ENCODE results near the gene FH. TPM values are rescaled to one million over a fixed set of nuclear protein-coding genes. Genes with fewer than 3 reads are reported as not detected.

Gene FH
- total and polyA plus RNA-seq, 2 of the 13 experiments (the other 11 are each of a cell fraction or from before 2014, with no cell fraction given): 39.2 to 152 TPM

GRCh38 chr1:241557031-241557430 lies 37.5 kb upstream of the FH start:
- no peak for ATAC-seq
- no peak for FAIRE-seq
- POLR2A ChIA-PET: no interaction called here

More at GRCh38 chr1:241557031-241557430, 37.5 kb upstream of the FH start:
- TF ChIP-seq ZNF460 (CRISPR knock-in tag; IDR thresholded peaks at IDR 0.05; ENCODE audit: borderline replicate concordance) (no peak), MIER2 (CRISPR knock-in tag; IDR thresholded peaks at IDR 0.05) (no peak), ZBTB1 (CRISPR knock-in tag; IDR thresholded peaks at IDR 0.05; ENCODE audit: borderline replicate concordance) (no peak), TCF7L2 (IDR thresholded peaks at IDR 0.05; ENCODE audit: low read depth, low read length) (no peak), ZNF207 (IDR thresholded peaks at IDR 0.05; ENCODE audit: borderline replicate concordance) (no peak), MEIS2 (CRISPR knock-in tag; IDR thresholded peaks at IDR 0.05) (no peak), MXI1 (IDR thresholded peaks at IDR 0.05; ENCODE audit: borderline replicate concordance, low read depth, low read length) (no peak), SOX5 (CRISPR knock-in tag; IDR thresholded peaks at IDR 0.05; ENCODE audit: borderline replicate concordance) (no peak), ZNF543 (CRISPR knock-in tag; IDR thresholded peaks at IDR 0.05) (no peak), ZC3H13 (CRISPR knock-in tag; IDR thresholded peaks at IDR 0.05) (no peak), PRDM10 (CRISPR knock-in tag; IDR thresholded peaks at IDR 0.05; ENCODE audit: low read depth) (no peak), NR2F6 (IDR thresholded peaks at IDR 0.05) (no peak), NR2F6 (CRISPR knock-in tag; IDR thresholded peaks at IDR 0.05) (no peak), KDM2A (CRISPR knock-in tag; IDR thresholded peaks at IDR 0.05; ENCODE audit: borderline replicate concordance, low read depth) (no peak), MAX (IDR thresholded peaks at IDR 0.05) (no peak), ZNF121 (CRISPR knock-in tag; IDR thresholded peaks at IDR 0.05) (no peak), POGK (CRISPR knock-in tag; conservative IDR thresholded peaks at IDR 0.05) (no peak), MTF2 (CRISPR knock-in tag; IDR thresholded peaks at IDR 0.05; ENCODE audit: borderline replicate concordance) (no peak), TARDBP (CRISPR knock-in tag; IDR thresholded peaks at IDR 0.05) (no peak), ZNF747 (CRISPR knock-in tag; IDR thresholded peaks at IDR 0.05; ENCODE audit: borderline replicate concordance) (no peak), SAP130 (CRISPR knock-in tag; IDR thresholded peaks at IDR 0.05; ENCODE audit: low read depth) (no peak)
- H3K27ac ChIP-seq (ENCODE audit: extremely low read length, insufficient read depth, low read length): no peak overlapping the region
- no peak overlapping the region for H3K4me2 ChIP-seq (ENCODE audit: low read depth, low read length)
- no peaks in the 10 kb centered on the region for H4K20me1 ChIP-seq (ENCODE audit: insufficient read depth, low read length)
- no peaks in the 10 kb centered on the region for H3K36me3 ChIP-seq (replicated peaks in 1 of 2; ENCODE audit: control insufficient read depth in 1 of 2, insufficient read depth in 2 of 2, low read length in 2 of 2)
- DNase-seq (ENCODE audit: low spot score): no peak
- no peak overlapping the region for H3K4me3 ChIP-seq (replicated peaks in 1 of 3; ENCODE audit: insufficient read depth in 1 of 3, low read depth in 2 of 3, low read length in 3 of 3)
- 50% methylated on average over 5 of the region's 5 CpGs for WGBS (ENCODE audit: low lambda C conversion rate)
- no peak overlapping the region for H2AFZ ChIP-seq (ENCODE audit: low read length)
- intact Hi-C loops (cut with micrococcal nuclease; ENCODE audit: unreplicated experiment): no loop called here
- H3K9me3 ChIP-seq (ENCODE audit: low read length): no peaks in the 10 kb centered on the region
- H3K4me1 ChIP-seq (ENCODE audit: insufficient read depth, low read length): peaks cover 15% of the 10 kb centered on the region; the same call in 1 of the 2 replicates
- CTCF ChIA-PET (ENCODE audit: low intra/inter-chr PET ratio, low total read pairs): no interaction called here
- no peaks in the 10 kb centered on the region for H3K79me2 ChIP-seq (ENCODE audit: insufficient read depth, low read length)
- in situ Hi-C loops (cut with HindIII; ENCODE audit: extremely low pct_ligation_motif_present, low pct_unique_long_range_greater_than_20kb): no loop called here
- no peak overlapping the region for H3K9ac ChIP-seq (ENCODE audit: insufficient read depth, low read depth, low read length)
- no TSS peak for BruUV-seq (replicated peaks)
- H3K27me3 ChIP-seq (ENCODE audit: control insufficient read depth in 1 of 2, insufficient read depth in 2 of 2, low read length in 2 of 2): no peaks in the 10 kb centered on the region
